CD4-positive, alpha-beta T cell (primary cell): ENCODE data around the gene ITGA2B. TPM values are rescaled to one million over a fixed set of nuclear protein-coding genes. Genes with fewer than 3 reads are reported as not detected.

Experiments
- ATAC-seq: fragments of 200-7000 bp; cut with Tn5 transposase; one replicate; pipeline ENCODE4 v1.10.0; 2022; ENCODE audit warnings: mild to moderate bottlenecking; ENCODE audit not compliant: poor library complexity
- CTCF ChIA-PET: fragments of 350-600 bp; sonication (Branson Sonifier 250); formaldehyde crosslinking; loops from one replicate; lab custom pipeline; 2021; ENCODE audit warnings: antibody characterized with exemption, inconsistent platforms; lab: Charles Lee
- POLR2A ChIA-PET: fragments of 350-600 bp; sonication (Branson Sonifier 250); formaldehyde crosslinking; loops from one replicate; lab custom pipeline; 2021; ENCODE audit warnings: antibody characterized with exemption, inconsistent platforms; lab: Charles Lee
- DNase-seq, 14 experiments: peaks; one replicate each; pipeline ENCODE4 v3.0.0-alpha.2; 2013 to 2020; ENCODE audit warnings: mixed read lengths in 2 of 14
- H3K27ac ChIP-seq, 2 donors: one replicate each; pipeline versions ENCODE4 v1.5.1 to v1.7.0; 2013; ENCODE audit warnings: low read length in 2 of 2, low read depth in 1 of 2, mild to moderate bottlenecking in 1 of 2
- H3K27me3 ChIP-seq, 2 experiments: 1 replicate in 1 of 2; 2 replicates in 1 of 2; pipeline versions ENCODE4 v1.6.1 to v1.7.0; 2013; ENCODE audit warnings: low read length in 2 of 2, control low read depth in 1 of 2, mild to moderate bottlenecking in 1 of 2, moderate library complexity in 1 of 2; ENCODE audit not compliant: insufficient read depth in 2 of 2, control insufficient read depth in 1 of 2
- H3K36me3 ChIP-seq: one replicate; pipeline ENCODE4 v1.6.1; 2013; ENCODE audit warnings: low read length, control low read depth; ENCODE audit not compliant: insufficient read depth
- H3K4me1 ChIP-seq: one replicate; pipeline ENCODE4 v1.6.1; 2013; ENCODE audit warnings: low read length, control low read depth; ENCODE audit not compliant: insufficient read depth
- H3K4me3 ChIP-seq: one replicate; pipeline ENCODE4 v1.5.1; 2013; ENCODE audit warnings: mild to moderate bottlenecking, low read length, moderate library complexity
- H3K9me3 ChIP-seq, 2 experiments: 1 replicate in 1 of 2; 2 replicates in 1 of 2; pipeline versions ENCODE4 v1.6.1 to v1.7.0; 2013; ENCODE audit warnings: low read length in 2 of 2, mild to moderate bottlenecking in 2 of 2, control low read depth in 1 of 2, moderate library complexity in 1 of 2; ENCODE audit not compliant: control insufficient read depth in 1 of 2, insufficient read depth in 1 of 2
- H3K27ac Mint-ChIP-seq: one replicate; pipeline ENCODE4 v1.8.0; 2020; ENCODE audit warnings: mixed read lengths
- H3K27me3 Mint-ChIP-seq: one replicate; pipeline ENCODE4 v1.8.0; 2021; ENCODE audit warnings: mixed read lengths
- H3K36me3 Mint-ChIP-seq: one replicate; pipeline ENCODE4 v1.8.0; 2021; ENCODE audit warnings: low read depth, mixed read lengths
- H3K4me1 Mint-ChIP-seq: one replicate; pipeline ENCODE4 v1.8.0; 2021; ENCODE audit warnings: low read depth, mixed read lengths
- H3K4me3 Mint-ChIP-seq: one replicate; pipeline ENCODE4 v1.8.0; 2020; ENCODE audit warnings: mild to moderate bottlenecking, mixed read lengths
- H3K9me3 Mint-ChIP-seq: one replicate; pipeline ENCODE4 v1.8.0; 2020; ENCODE audit warnings: mixed read lengths
- intact Hi-C, 2 experiments: fragments of 100-400 bp; cut with DNase I in 1 of 2; cut with micrococcal nuclease in 1 of 2; formaldehyde crosslinking; loops; one replicate each; pipeline versions ENCODE4 v1.15.1 to v1.9.0; 2023 to 2025; cut with DNase I, micrococcal nuclease
- total RNA-seq, 174 experiments: library from RNA in 2 of 174; stranded (reverse) in 2 of 174; gene quantifications; one replicate each; pipeline ENCODE4 v1.2.3 and lab custom pipeline; 2021 to 2026
- TF ChIP-seq, protein P1 (sequence below): fragments of 200-600 bp; IDR thresholded peaks from one replicate; pipeline ENCODE4 v1.8.0; 2022; ENCODE audit warnings: antibody characterized with exemption, mild to moderate bottlenecking

The ITGA2B gene
- total RNA-seq, 2 experiments from 2014 or later, result 0.85 to 0.87 TPM

DNA sequence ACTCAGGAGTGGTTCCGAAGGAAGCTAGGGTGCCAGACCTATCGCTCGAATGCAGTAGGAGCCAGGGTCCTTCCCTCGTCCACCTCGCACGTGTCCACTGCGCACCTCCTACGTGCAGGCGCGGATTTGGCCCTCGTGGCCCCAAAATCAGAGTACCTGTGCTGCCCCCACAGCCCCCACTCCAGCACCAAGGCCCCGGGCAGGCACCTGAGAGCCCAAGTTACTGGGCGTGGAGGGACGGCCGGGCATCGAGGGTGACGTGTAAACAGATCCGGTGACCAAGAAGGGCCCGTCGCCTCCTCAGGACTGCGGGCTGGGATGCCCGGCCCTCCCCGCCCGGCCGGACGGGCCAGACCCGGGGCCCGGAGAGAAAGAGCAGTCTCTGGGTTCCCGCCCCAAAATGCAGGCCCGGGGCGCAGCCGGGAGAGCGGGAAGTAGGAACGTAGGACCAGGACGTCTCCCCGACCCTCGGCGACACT is 65.3 kb downstream of the ITGA2B start:
- Mint-ChIP-seq H3K27ac (peak overlapping the region; percentile 33), H3K36me3 (peaks cover 32% of the 10 kb centered on the region), H3K27me3 (no peaks in the 10 kb centered on the region), H3K4me1 (peaks cover 27% of the 10 kb centered on the region), H3K9me3 (no peaks in the 10 kb centered on the region), H3K4me3 (peak overlapping the region; percentile 85)
- Histone ChIP-seq H3K36me3 (peaks cover 31% of the 10 kb centered on the region), H3K4me3 (peak overlapping the region; percentile 85), H3K27ac (no peak overlapping the region), H3K9me3 (no peaks in the 10 kb centered on the region), H3K4me1 (peaks cover 44% of the 10 kb centered on the region), H3K27me3 (no peaks in the 10 kb centered on the region)
- TF ChIP-seq, protein P1, sequence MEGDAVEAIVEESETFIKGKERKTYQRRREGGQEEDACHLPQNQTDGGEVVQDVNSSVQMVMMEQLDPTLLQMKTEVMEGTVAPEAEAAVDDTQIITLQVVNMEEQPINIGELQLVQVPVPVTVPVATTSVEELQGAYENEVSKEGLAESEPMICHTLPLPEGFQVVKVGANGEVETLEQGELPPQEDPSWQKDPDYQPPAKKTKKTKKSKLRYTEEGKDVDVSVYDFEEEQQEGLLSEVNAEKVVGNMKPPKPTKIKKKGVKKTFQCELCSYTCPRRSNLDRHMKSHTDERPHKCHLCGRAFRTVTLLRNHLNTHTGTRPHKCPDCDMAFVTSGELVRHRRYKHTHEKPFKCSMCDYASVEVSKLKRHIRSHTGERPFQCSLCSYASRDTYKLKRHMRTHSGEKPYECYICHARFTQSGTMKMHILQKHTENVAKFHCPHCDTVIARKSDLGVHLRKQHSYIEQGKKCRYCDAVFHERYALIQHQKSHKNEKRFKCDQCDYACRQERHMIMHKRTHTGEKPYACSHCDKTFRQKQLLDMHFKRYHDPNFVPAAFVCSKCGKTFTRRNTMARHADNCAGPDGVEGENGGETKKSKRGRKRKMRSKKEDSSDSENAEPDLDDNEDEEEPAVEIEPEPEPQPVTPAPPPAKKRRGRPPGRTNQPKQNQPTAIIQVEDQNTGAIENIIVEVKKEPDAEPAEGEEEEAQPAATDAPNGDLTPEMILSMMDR, result no peak
- intact Hi-C loops, result loop anchor here (1.0 to 10.0 kb wide), 5 partner anchors 15 to 199 kb away; partner anchors contain the start of genes HDAC5 (in 1 of the 2), HROB (in 1 of the 2) and RUNDC3A (in 1 of the 2)
- ChIA-PET POLR2A (interaction anchor here (0.9 to 4.4 kb wide), 10 partner anchors 21 to 138 kb away, joined by 3 to 157 read pairs (median 6); partner anchors contain the start of genes ATXN7L3, GRN, TMUB2 and UBTF), CTCF (interaction anchor here (1.6 to 2.1 kb wide), 2 partner anchors 106 to 114 kb away, joined by 4 to 10 read pairs; no protein-coding TSS in a partner anchor)
- DNase-seq (no peak), ATAC-seq (no peak)

DNA sequence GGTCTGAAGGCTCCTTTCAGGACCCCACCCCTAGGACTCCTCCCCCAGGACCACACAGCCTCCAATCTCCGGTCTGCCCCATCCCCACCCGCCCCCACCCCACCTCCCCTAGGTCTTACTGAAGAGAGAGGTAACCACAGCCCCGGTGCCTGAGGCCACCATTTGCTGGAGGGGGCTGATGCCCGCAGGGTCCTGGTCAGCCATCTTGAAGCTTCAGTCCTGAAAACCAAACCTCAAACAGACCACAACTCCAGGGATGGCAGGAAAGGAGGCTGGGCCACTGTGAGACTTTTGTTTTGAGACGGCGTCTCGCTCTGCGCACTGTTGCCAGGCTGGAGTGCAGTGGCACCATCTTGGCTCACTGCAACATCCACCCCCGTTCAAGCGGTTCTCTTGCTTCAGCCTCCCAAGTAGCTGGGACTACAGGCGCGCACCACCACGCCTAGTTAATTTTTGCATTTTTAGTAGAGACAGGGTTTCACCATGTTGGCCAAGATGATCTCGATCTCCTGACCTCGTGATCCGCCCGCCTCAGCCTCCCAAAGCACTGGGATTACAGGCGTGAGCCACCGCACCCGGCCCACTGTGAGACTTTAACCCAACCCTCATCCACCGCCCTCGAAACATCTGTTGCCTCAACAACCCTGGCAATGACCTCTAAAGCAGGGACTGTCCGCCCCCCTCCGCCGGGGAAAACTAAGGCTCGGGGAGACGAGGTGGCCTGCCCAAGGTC is 65.9 kb downstream of the ITGA2B start:
- intact Hi-C loops, result loop anchor here (1.0 to 10.0 kb wide), 5 partner anchors 15 to 199 kb away; partner anchors contain the start of genes HDAC5 (in 1 of the 2), HROB (in 1 of the 2) and RUNDC3A (in 1 of the 2)
- CTCF ChIA-PET, result interaction anchor here (1.6 to 2.1 kb wide), 2 partner anchors 105 to 113 kb away, joined by 4 to 10 read pairs; no protein-coding TSS in a partner anchor

More for the DNA sequence above, 65.9 kb downstream of the ITGA2B start:
- Mint-ChIP-seq H3K27ac (peak overlapping the region; percentile 33), H3K4me1 (peaks cover 27% of the 10 kb centered on the region), H3K4me3 (peak overlapping the region; percentile 85), H3K27me3 (no peaks in the 10 kb centered on the region), H3K9me3 (no peaks in the 10 kb centered on the region), H3K36me3 (peaks cover 32% of the 10 kb centered on the region)
- DNase-seq (peak in 1 of 14 experiments; percentile 23), ATAC-seq (no peak)
- Histone ChIP-seq H3K9me3 (no peaks in the 10 kb centered on the region), H3K27me3 (no peaks in the 10 kb centered on the region), H3K36me3 (peaks cover 31% of the 10 kb centered on the region), H3K4me3 (peak overlapping the region; percentile 85), H3K4me1 (peaks cover 44% of the 10 kb centered on the region), H3K27ac (no peak overlapping the region)
- POLR2A ChIA-PET, result interaction anchor here (1.4 to 4.4 kb wide), 4 partner anchors 22 to 137 kb away, joined by 8 to 157 read pairs (median 39); partner anchors contain the start of genes GRN, TMUB2 and UBTF
- TF ChIP-seq, protein P1, result no peak
